Fibroblast of skin of right quadriceps (primary cell): ENCODE results near the gene EIF3D.
A peak's percentile ranks its signal among the peaks of the same experiment; 100 is the strongest.

ENCODE experiments used
- DNase-seq: peaks from one replicate; pipeline ENCODE4 v3.0.0-alpha.2; 2013

The EIF3D gene

DNA sequence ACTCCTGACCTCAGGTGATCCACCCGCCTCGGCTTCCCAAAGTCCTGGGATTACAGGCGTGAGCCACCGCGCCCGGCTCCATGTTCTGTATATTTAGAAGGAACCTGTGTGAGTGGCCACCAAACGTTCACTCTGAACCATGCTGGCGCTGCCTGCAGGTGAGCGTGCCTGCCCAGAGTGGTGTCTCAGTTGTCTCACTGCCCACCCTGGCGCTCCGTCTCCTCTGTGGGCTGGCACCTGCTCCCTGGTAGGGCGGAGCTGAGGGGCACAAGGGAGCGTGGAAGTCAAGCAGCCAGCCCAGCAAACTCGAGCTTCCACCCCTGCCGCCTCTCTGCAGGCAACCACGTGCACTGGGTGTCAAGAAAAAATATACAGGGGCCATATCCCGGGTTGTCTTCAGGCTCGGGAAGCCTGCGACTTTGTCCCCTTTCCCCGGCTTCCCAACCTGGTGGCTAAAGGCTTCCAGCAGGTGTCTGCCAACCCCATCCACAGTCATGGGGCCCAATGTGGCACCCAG lies 64.2 kb downstream of the EIF3D start:
- no peak for DNase-seq

- DNase-seq: no peak
Observed at GRCh38 chr22:36463783-36464184, 65.2 kb downstream of the EIF3D start.

DNA sequence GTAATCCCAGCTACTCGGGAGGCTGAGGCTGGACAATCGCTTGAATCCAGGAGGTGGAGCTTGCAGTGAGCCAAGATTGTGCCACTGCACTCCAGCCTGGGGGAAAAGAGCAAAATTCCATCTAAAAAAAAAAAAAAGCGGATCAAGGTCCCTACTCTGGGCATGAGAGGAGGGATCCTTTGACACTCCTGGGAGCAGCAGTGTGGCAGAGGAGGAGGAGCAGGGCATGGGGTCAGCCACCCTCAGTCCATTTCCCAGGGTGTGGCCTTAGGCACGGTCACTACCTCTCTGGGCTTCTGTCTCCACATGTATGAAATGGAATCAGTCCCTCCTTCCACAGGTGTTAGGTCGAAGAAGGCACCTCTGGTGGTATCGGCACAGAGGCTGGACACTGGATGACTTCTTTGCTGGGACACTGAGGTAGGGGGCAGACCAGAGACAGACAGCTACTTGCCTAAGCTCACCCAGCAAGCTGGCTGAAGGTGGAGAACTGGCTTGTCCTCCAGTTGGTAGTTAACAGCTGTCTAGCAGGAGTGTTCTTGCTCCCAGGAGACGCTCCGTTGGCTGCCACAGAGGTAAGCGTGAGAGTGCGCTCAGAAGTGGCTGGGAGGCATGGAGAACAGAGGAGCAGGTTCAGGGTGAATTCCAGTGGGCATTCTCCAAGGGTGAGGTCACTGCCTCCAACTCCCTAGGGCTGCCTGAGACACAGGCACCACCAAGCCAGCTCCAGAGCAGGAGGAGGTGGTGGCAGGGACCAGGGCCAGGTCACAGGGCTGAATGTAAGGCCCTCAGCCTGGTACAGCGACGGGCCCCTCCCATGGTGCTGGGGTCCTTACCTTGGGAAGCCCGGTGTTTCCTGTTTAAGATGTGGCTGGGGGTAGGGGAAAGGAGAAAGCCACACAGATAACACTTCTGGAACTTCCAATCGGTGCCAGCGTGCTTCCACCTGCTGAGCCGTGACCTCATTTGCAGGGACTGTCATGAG lies 67.0 kb downstream of the EIF3D start:
- DNase-seq: peak; percentile 93
